ENCODE results near the gene ANKLE2.
A peak's percentile ranks its signal among the peaks of the same experiment; 100 is the strongest.

ANKLE2 gene

GRCh38 chr12:132690112-132690511 lies 71.5 kb downstream of the ANKLE2 start:
- no peak for DNase-seq
- Mint-ChIP-seq H3K4me1 (peaks cover 9 to 17% of the 10 kb centered on the region in 2 donors), H3K27ac (no peak overlapping the region), H3K4me3 (no peak overlapping the region), H3K9me3 (no peaks in the 10 kb centered on the region), H3K36me3 (peaks cover 3 to 5% of the 10 kb centered on the region in 2 donors), H3K27me3 (no peaks in the 10 kb centered on the region)
- ATAC-seq (replicated peaks) = no peak

GRCh38 chr12:132689227-132689626 lies 72.4 kb downstream of the ANKLE2 start:
- Mint-ChIP-seq H3K27me3 (no peaks in the 10 kb centered on the region), H3K4me3 (peak overlapping the region; percentile 0 to 22), H3K27ac (peak overlapping the region; percentile 57), H3K4me1 (peaks cover 10 to 18% of the 10 kb centered on the region in 2 donors), H3K36me3 (peaks cover 3 to 5% of the 10 kb centered on the region in 2 donors), H3K9me3 (no peaks in the 10 kb centered on the region)
- ATAC-seq (replicated peaks) (no peak), DNase-seq (no peak)

GRCh38 chr12:132687211-132688164 lies 74.1 kb downstream of the ANKLE2 start, which contains the start of the genes POLE and PXMP2:
Gene POLE (minus strand): TSS chr12:132687342. CDS start chr12:132687315, 27 bp downstream.
Gene PXMP2 (plus strand): TSS chr12:132687587. CDS start chr12:132687671, 84 bp downstream.
- H3K9me3 Mint-ChIP-seq = no peaks in the 10 kb centered on the region
- H3K27ac Mint-ChIP-seq = peak within 1 kb of the TSS; percentile 85
- peak; percentile 91 for DNase-seq
- peak within 1 kb of the TSS; percentile 87 to 90 for H3K4me3 Mint-ChIP-seq
- peaks cover 3 to 5% of the 10 kb centered on the region in 2 donors for H3K36me3 Mint-ChIP-seq
- peaks cover 14 to 24% of the 10 kb centered on the region in 2 donors for H3K4me1 Mint-ChIP-seq
- H3K27me3 Mint-ChIP-seq = no peaks in the 10 kb centered on the region
- peak; percentile 93 to 94 for ATAC-seq (replicated peaks)

GRCh38 chr12:132686825-132687210 lies 74.8 kb downstream of the ANKLE2 start:
- peak; percentile 50 to 58 for ATAC-seq (replicated peaks)
- peaks cover 14 to 24% of the 10 kb centered on the region in 2 donors for H3K4me1 Mint-ChIP-seq

GRCh38 chr12:132685400-132685799 lies 76.2 kb downstream of the ANKLE2 start:
- Mint-ChIP-seq H3K9me3 (no peaks in the 10 kb centered on the region), H3K36me3 (peaks cover 3 to 5% of the 10 kb centered on the region in 2 donors), H3K4me3 (peak overlapping the region; percentile 60 to 90), H3K27me3 (no peaks in the 10 kb centered on the region), H3K27ac (no peak overlapping the region), H3K4me1 (peaks cover 14 to 30% of the 10 kb centered on the region in 2 donors)
- DNase-seq = no peak
- ATAC-seq (replicated peaks) = no peak

More at GRCh38 chr12:132686825-132687210, 74.8 kb downstream of the ANKLE2 start:
- no peak for DNase-seq
- Mint-ChIP-seq H3K4me3 (peak overlapping the region; percentile 87 to 90), H3K27ac (peak overlapping the region; percentile 85), H3K36me3 (peaks cover 3 to 5% of the 10 kb centered on the region in 2 donors), H3K27me3 (no peaks in the 10 kb centered on the region), H3K9me3 (no peaks in the 10 kb centered on the region)

- peaks cover 41 to 75% of the 10 kb centered on the region in 2 donors for H3K36me3 Mint-ChIP-seq
- H3K27me3 Mint-ChIP-seq = no peaks in the 10 kb centered on the region
- H3K4me3 Mint-ChIP-seq = no peak overlapping the region
- no peaks in the 10 kb centered on the region for H3K9me3 Mint-ChIP-seq
- H3K4me1 Mint-ChIP-seq = peaks cover 1 to 5% of the 10 kb centered on the region in 2 donors
- no peak overlapping the region for H3K27ac Mint-ChIP-seq
- no peak for DNase-seq
- no peak for ATAC-seq (replicated peaks)
Measured at GRCh38 chr12:132677492-132677891, 84.1 kb downstream of the ANKLE2 start.

- Mint-ChIP-seq H3K27ac (no peak overlapping the region), H3K9me3 (no peaks in the 10 kb centered on the region), H3K27me3 (no peaks in the 10 kb centered on the region), H3K4me3 (no peak overlapping the region), H3K36me3 (peaks cover 47 to 82% of the 10 kb centered on the region in 2 donors), H3K4me1 (peaks cover 1% of the 10 kb centered on the region in 2 donors)
- DNase-seq (no peak), ATAC-seq (replicated peaks) (no peak)
Measured at GRCh38 chr12:132675757-132676432, 85.7 kb downstream of the ANKLE2 start.

All from stimulated activated naive B cell treated with anti-CD40 and anti-IgM and Interleukin-4, amounts not matched to agents 10 μg/mL and 1 μg/mL and 100 μg/mL, for 72 hours (primary cell).